Measurements from ENCODE around the gene GIT1.

DNA sequence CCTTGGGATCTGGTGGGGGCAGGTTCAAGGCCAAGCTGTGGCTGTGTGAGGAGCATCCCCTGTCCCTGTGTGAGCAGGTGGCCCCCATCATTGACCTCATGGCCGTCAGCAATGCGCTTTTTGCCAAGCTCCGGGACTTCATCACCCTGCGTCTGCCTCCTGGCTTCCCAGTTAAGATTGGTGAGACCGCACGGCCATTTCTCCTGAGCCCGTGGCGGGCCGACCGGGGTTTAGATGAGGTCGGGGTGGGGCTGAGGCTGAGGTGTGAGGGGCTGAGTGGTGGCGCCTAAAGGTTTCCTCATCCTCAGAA is 22.6 kb upstream of the GIT1 start:
- no peak for TF ChIP-seq EZH2 (IDR thresholded peaks at IDR 0.05; ENCODE audit: borderline replicate concordance)
- TF ChIP-seq, protein P1, sequence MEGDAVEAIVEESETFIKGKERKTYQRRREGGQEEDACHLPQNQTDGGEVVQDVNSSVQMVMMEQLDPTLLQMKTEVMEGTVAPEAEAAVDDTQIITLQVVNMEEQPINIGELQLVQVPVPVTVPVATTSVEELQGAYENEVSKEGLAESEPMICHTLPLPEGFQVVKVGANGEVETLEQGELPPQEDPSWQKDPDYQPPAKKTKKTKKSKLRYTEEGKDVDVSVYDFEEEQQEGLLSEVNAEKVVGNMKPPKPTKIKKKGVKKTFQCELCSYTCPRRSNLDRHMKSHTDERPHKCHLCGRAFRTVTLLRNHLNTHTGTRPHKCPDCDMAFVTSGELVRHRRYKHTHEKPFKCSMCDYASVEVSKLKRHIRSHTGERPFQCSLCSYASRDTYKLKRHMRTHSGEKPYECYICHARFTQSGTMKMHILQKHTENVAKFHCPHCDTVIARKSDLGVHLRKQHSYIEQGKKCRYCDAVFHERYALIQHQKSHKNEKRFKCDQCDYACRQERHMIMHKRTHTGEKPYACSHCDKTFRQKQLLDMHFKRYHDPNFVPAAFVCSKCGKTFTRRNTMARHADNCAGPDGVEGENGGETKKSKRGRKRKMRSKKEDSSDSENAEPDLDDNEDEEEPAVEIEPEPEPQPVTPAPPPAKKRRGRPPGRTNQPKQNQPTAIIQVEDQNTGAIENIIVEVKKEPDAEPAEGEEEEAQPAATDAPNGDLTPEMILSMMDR (IDR thresholded peaks at IDR 0.05; ENCODE audit: poor library complexity), result no peak
- no peak for TF ChIP-seq EZH2phosphoT487 (IDR thresholded peaks at IDR 0.05; ENCODE audit: low read depth, severe bottlenecking, unreplicated experiment)

All from hepatocyte (in vitro differentiated cells).